Measurements from ENCODE around the gene RALGPS2.

Gene RALGPS2

GRCh38 chr1:178874966-178875365 lies 149.9 kb downstream of the RALGPS2 start:
- no peak for TF ChIP-seq CTCF (IDR thresholded peaks at IDR 0.05; ENCODE audit: low read depth, low read length)
- H3K4me3 ChIP-seq (replicated peaks in 1 of 2; ENCODE audit: low read depth in 2 of 2, low read length in 2 of 2), result no peak overlapping the region
- no peak for DNase-seq (ENCODE audit: low read depth in 2 of 2)

- H3K4me3 ChIP-seq (replicated peaks in 1 of 2; ENCODE audit: low read depth in 2 of 2, low read length in 2 of 2), result no peak overlapping the region
- no peak for DNase-seq (ENCODE audit: low read depth in 2 of 2)
- TF ChIP-seq CTCF (IDR thresholded peaks at IDR 0.05; ENCODE audit: low read depth, low read length), result no peak
These were observed 150.9 kb downstream of the RALGPS2 start for GRCh38 chr1:178875936-178876335.

- no peak for DNase-seq (ENCODE audit: low read depth in 2 of 2)
These were observed 152.9 kb downstream of the RALGPS2 start for GRCh38 chr1:178877896-178878295.

GRCh38 chr1:178881950-178882349 lies 156.9 kb downstream of the RALGPS2 start:
- TF ChIP-seq CTCF (IDR thresholded peaks at IDR 0.05; ENCODE audit: low read depth, low read length), result no peak
- no peak for DNase-seq (ENCODE audit: low read depth in 2 of 2)
- no peak overlapping the region for H3K4me3 ChIP-seq (replicated peaks in 1 of 2; ENCODE audit: low read depth in 2 of 2, low read length in 2 of 2)

More at GRCh38 chr1:178877896-178878295, 152.9 kb downstream of the RALGPS2 start:
- no peak for TF ChIP-seq CTCF (IDR thresholded peaks at IDR 0.05; ENCODE audit: low read depth, low read length)
- no peak overlapping the region for H3K4me3 ChIP-seq (replicated peaks in 1 of 2; ENCODE audit: low read depth in 2 of 2, low read length in 2 of 2)

GRCh38 chr1:178885869-178886268 lies 160.8 kb downstream of the RALGPS2 start:
- no peak overlapping the region for H3K4me3 ChIP-seq (replicated peaks in 1 of 2; ENCODE audit: low read depth in 2 of 2, low read length in 2 of 2)
- no peak for TF ChIP-seq CTCF (IDR thresholded peaks at IDR 0.05; ENCODE audit: low read depth, low read length)
- no peak for DNase-seq (ENCODE audit: low read depth in 2 of 2)

GRCh38 chr1:178886551-178886950 lies 161.5 kb downstream of the RALGPS2 start:
- DNase-seq (ENCODE audit: low read depth in 2 of 2), result no peak
- no peak for TF ChIP-seq CTCF (IDR thresholded peaks at IDR 0.05; ENCODE audit: low read depth, low read length)
- no peak overlapping the region for H3K4me3 ChIP-seq (replicated peaks in 1 of 2; ENCODE audit: low read depth in 2 of 2, low read length in 2 of 2)

- DNase-seq (ENCODE audit: low read depth in 2 of 2), result no peak
- H3K4me3 ChIP-seq (replicated peaks in 1 of 2; ENCODE audit: low read depth in 2 of 2, low read length in 2 of 2), result no peak overlapping the region
- no peak for TF ChIP-seq CTCF (IDR thresholded peaks at IDR 0.05; ENCODE audit: low read depth, low read length)
These were observed 170.9 kb downstream of the RALGPS2 start for GRCh38 chr1:178895928-178896327.

Data from cardiac fibroblast (primary cell).